GM23338 (cell line): ENCODE measurements around the gene CENPH. TPM values are rescaled to one million over a fixed set of nuclear protein-coding genes. Genes with fewer than 3 reads are reported as not detected.

Experiments used
- ATAC-seq: fragments of 200-7000 bp; cut with Tn5 transposase; 3 replicates; pipeline ENCODE4 v1.9.1; 2020
- DNase-seq: peaks from one replicate; pipeline ENCODE4 v3.0.0-alpha.2; 2015; ENCODE audit warnings: low spot score
- H2AFZ ChIP-seq: fragments of 200-600 bp; sonication (generic); 2 replicates; pipeline ENCODE4 v1.8.0; 2016; ENCODE audit warnings: antibody characterized with exemption, mild to moderate bottlenecking, moderate library complexity
- H3F3A ChIP-seq: fragments of 200-600 bp; sonication (generic); replicated peaks from 2 replicates; pipeline ENCODE4 v1.8.0; 2017; ENCODE audit warnings: antibody characterized with exemption, mixed run types, low read depth
- H3K27ac ChIP-seq: fragments of 200-600 bp; sonication (generic); 2 replicates; pipeline ENCODE4 v1.6.1; 2016; ENCODE audit warnings: low read depth
- H3K27me3 ChIP-seq: fragments of 200-600 bp; sonication (generic); 2 replicates; pipeline ENCODE4 v1.8.0; 2016; ENCODE audit warnings: mild to moderate bottlenecking, mixed run types, moderate library complexity; ENCODE audit not compliant: insufficient read depth
- H3K36me3 ChIP-seq: fragments of 200-600 bp; sonication (generic); 2 replicates; pipeline ENCODE4 v1.8.0; 2016; ENCODE audit warnings: mild to moderate bottlenecking; ENCODE audit not compliant: insufficient read depth
- H3K4me1 ChIP-seq: fragments of 200-600 bp; sonication (generic); 2 replicates; pipeline ENCODE4 v1.8.0; 2016; ENCODE audit warnings: mild to moderate bottlenecking, moderate library complexity; ENCODE audit not compliant: insufficient read depth
- H3K4me2 ChIP-seq: fragments of 200-600 bp; sonication (generic); 2 replicates; pipeline ENCODE4 v1.7.1; 2017; ENCODE audit warnings: mixed run types
- H3K4me3 ChIP-seq: fragments of 200-600 bp; sonication (generic); 2 replicates; pipeline ENCODE4 v1.6.1; 2016; ENCODE audit warnings: mixed run types
- H3K79me2 ChIP-seq: fragments of 200-600 bp; sonication (generic); replicated peaks from 2 replicates; pipeline ENCODE4 v1.8.0; 2017; ENCODE audit warnings: mild to moderate bottlenecking; ENCODE audit not compliant: insufficient read depth
- H3K9me2 ChIP-seq: fragments of 200-600 bp; sonication (generic); 2 replicates; pipeline ENCODE4 v1.8.0; 2017; ENCODE audit not compliant: insufficient read depth
- H4K20me1 ChIP-seq: fragments of 200-600 bp; sonication (generic); replicated peaks from 2 replicates; pipeline ENCODE4 v1.8.0; 2017; ENCODE audit warnings: mild to moderate bottlenecking; ENCODE audit not compliant: insufficient read depth
- H3K27ac Mint-ChIP-seq: 2 replicates; pipeline ENCODE4 v1.8.0; 2020; ENCODE audit warnings: inconsistent platforms, mild to moderate bottlenecking, moderate library complexity, mixed read lengths
- H3K27me3 Mint-ChIP-seq: 3 replicates; pipeline ENCODE4 v1.8.0; 2022; ENCODE audit warnings: low read depth, mild to moderate bottlenecking, moderate library complexity, mixed read lengths, inconsistent platforms; ENCODE audit not compliant: insufficient read depth, poor library complexity
- H3K36me3 Mint-ChIP-seq: 3 replicates; pipeline ENCODE4 v1.8.0; 2021; ENCODE audit warnings: low read depth, mild to moderate bottlenecking, inconsistent platforms, moderate library complexity, mixed read lengths
- H3K4me1 Mint-ChIP-seq: 3 replicates; pipeline ENCODE4 v1.8.0; 2020; ENCODE audit warnings: mild to moderate bottlenecking, inconsistent platforms, mixed read lengths
- H3K4me3 Mint-ChIP-seq: 3 replicates; pipeline ENCODE4 v1.8.0; 2021; ENCODE audit warnings: moderate library complexity, mild to moderate bottlenecking, inconsistent platforms, mixed read lengths
- H3K9me3 Mint-ChIP-seq: 3 replicates; pipeline ENCODE4 v1.8.0; 2020; ENCODE audit warnings: moderate library complexity, mild to moderate bottlenecking, inconsistent platforms, mixed read lengths
- CREB1 ChIP-seq: fragments of 250-450 bp; sonication (Bioruptor Pico); IDR thresholded peaks from 2 replicates; pipeline ENCODE4 v1.5.0; 2020; ENCODE audit warnings: low read depth, mild to moderate bottlenecking, moderate library complexity
- CTCF ChIP-seq, 2 experiments: fragments of 200-600 bp in 1 of 2; sonication (generic) in 1 of 2; conservative IDR thresholded peaks; 2 replicates each; pipeline versions ENCODE4 v1.5.1 to v1.6.1; 2016 to 2017; ENCODE audit warnings: antibody characterized with exemption in 2 of 2, low read depth in 2 of 2, mild to moderate bottlenecking in 2 of 2, moderate library complexity in 1 of 2
- ETS1 ChIP-seq: IDR thresholded peaks from 2 replicates; pipeline ENCODE4 v1.6.1; 2016; ENCODE audit warnings: antibody characterized with exemption
- EZH2 ChIP-seq: fragments of 200-600 bp; sonication (generic); IDR thresholded peaks from one replicate; pipeline ENCODE4 v1.8.0; 2017; ENCODE audit warnings: antibody characterized with exemption, mild to moderate bottlenecking, low read depth; ENCODE audit not compliant: unreplicated experiment
- EZH2phosphoT487 ChIP-seq: fragments of 200-600 bp; sonication (generic); IDR thresholded peaks from one replicate; pipeline ENCODE4 v1.8.1; 2018; ENCODE audit warnings: antibody characterized with exemption; ENCODE audit not compliant: unreplicated experiment
- JUNB ChIP-seq: IDR thresholded peaks from one replicate; pipeline ENCODE4 v1.6.1; 2016; ENCODE audit warnings: antibody characterized with exemption; ENCODE audit not compliant: unreplicated experiment
- NANOG ChIP-seq: IDR thresholded peaks from 2 replicates; pipeline ENCODE4 v1.6.1; 2016; ENCODE audit warnings: antibody characterized with exemption, borderline replicate concordance
- POLR2AphosphoS5 ChIP-seq: IDR thresholded peaks from 2 replicates; pipeline ENCODE4 v1.6.1; 2016; ENCODE audit warnings: antibody characterized with exemption, low read depth
- REST ChIP-seq: IDR thresholded peaks from one replicate; pipeline ENCODE4 v1.6.1; 2018; ENCODE audit warnings: antibody characterized with exemption; ENCODE audit not compliant: unreplicated experiment
- STAT1 ChIP-seq: IDR thresholded peaks from one replicate; pipeline ENCODE4 v1.6.1; 2016; ENCODE audit warnings: antibody characterized with exemption; ENCODE audit not compliant: unreplicated experiment
- ZNF114 ChIP-seq: fragments of 250-450 bp; sonication (Bioruptor Pico); IDR thresholded peaks from 2 replicates; pipeline ENCODE4 v1.5.0; 2020; ENCODE audit warnings: mild to moderate bottlenecking, moderate library complexity
- ZNF331 ChIP-seq: fragments of 250-450 bp; sonication (Bioruptor Pico); IDR thresholded peaks from 2 replicates; pipeline ENCODE4 v1.5.0; 2020; ENCODE audit warnings: low read depth, mild to moderate bottlenecking, moderate library complexity
- ZNF462 ChIP-seq: fragments of 250-450 bp; sonication (Bioruptor Pico); IDR thresholded peaks from 2 replicates; pipeline ENCODE4 v1.5.0; 2020; ENCODE audit warnings: mild to moderate bottlenecking, moderate library complexity
- polyA plus RNA-seq: library from polyadenylated mRNA; unstranded; fragments of >200 nt; fragmentation: Nextera tagmentation; extraction: Ambion mirVana; gene quantifications from 2 replicates; pipeline ENCODE4 v1.2.1, GENCODE V29; 2016
- total RNA-seq: library from RNA; depleted of rRNA; stranded (reverse); fragments of >200 nt; shearing (Covaris generic); gene quantifications from 2 replicates; pipeline ENCODE4 v1.2.3, GENCODE V29; 2014

CENPH gene
- total and polyA plus RNA-seq, 2 experiments from 2014 or later: 99.4 to 107 TPM

- TF ChIP-seq ZNF331 (CRISPR knock-in tag) (no peak), NANOG (no peak), EZH2 (no peak), CREB1 (CRISPR knock-in tag) (no peak), STAT1 (no peak), REST (no peak), ETS1 (no peak), ZNF462 (CRISPR knock-in tag) (no peak), CTCF (conservative IDR thresholded peaks at IDR 0.05; ENCODE audit: low read depth in 2 of 2) (no peak), POLR2AphosphoS5 (no peak), EZH2phosphoT487 (no peak), JUNB (no peak), ZNF114 (CRISPR knock-in tag) (no peak)
- DNase-seq: no peak
Measured at GRCh38 chr5:69149676-69150010, 39.7 kb upstream of the CENPH start.

More at GRCh38 chr5:69149676-69150010, 39.7 kb upstream of the CENPH start:
- Histone ChIP-seq H3K4me3 (no peak overlapping the region), H3K4me2 (no peak overlapping the region), H3K4me1 (no peaks in the 10 kb centered on the region), H4K20me1 (no peaks in the 10 kb centered on the region), H3K27me3 (no peaks in the 10 kb centered on the region), H3K9me2 (no peaks in the 10 kb centered on the region), H3K36me3 (no peaks in the 10 kb centered on the region), H3K27ac (no peak overlapping the region), H2AFZ (no peak overlapping the region), H3K79me2 (no peaks in the 10 kb centered on the region), H3F3A (no peaks in the 10 kb centered on the region)
- H3K9me3 Mint-ChIP-seq: no peaks in the 10 kb centered on the region; the same call in 2 of the 3 replicates
- no peak overlapping the region for H3K4me3 Mint-ChIP-seq
- H3K4me1 Mint-ChIP-seq: no peaks in the 10 kb centered on the region
- no peak for ATAC-seq
- H3K27ac Mint-ChIP-seq: no peak overlapping the region
- peaks cover 6% of the 10 kb centered on the region for H3K27me3 Mint-ChIP-seq
- H3K36me3 Mint-ChIP-seq: no peaks in the 10 kb centered on the region
